Measurements from ENCODE around the gene DOCK4.

DNA sequence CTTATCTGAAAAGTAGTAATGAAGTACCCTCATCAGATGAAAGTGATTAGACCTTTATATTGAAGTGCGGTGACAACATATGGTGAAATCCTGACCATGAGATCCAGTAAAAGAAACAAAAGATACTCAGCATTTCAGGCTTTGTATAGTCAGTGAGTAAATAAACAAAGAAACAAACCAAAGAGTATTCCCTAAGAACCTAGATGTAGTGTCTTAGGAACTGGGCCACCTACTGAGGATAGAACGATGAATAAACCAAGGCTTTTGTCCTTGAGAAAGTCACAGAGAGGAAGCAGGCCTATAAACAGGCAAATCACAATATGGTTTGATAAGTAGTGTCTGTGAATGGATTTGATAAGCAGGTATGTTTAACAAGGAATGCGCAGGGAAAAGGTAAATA is 46.5 kb upstream of the DOCK4 start:
- TF ChIP-seq POLR2A (IDR thresholded peaks at IDR 0.05) = no peak
- TF ChIP-seq, protein P1, sequence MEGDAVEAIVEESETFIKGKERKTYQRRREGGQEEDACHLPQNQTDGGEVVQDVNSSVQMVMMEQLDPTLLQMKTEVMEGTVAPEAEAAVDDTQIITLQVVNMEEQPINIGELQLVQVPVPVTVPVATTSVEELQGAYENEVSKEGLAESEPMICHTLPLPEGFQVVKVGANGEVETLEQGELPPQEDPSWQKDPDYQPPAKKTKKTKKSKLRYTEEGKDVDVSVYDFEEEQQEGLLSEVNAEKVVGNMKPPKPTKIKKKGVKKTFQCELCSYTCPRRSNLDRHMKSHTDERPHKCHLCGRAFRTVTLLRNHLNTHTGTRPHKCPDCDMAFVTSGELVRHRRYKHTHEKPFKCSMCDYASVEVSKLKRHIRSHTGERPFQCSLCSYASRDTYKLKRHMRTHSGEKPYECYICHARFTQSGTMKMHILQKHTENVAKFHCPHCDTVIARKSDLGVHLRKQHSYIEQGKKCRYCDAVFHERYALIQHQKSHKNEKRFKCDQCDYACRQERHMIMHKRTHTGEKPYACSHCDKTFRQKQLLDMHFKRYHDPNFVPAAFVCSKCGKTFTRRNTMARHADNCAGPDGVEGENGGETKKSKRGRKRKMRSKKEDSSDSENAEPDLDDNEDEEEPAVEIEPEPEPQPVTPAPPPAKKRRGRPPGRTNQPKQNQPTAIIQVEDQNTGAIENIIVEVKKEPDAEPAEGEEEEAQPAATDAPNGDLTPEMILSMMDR (IDR thresholded peaks at IDR 0.05) = no peak
